IMR-90 (cell line): ENCODE data around the gene TTC39B. TPM values are rescaled to one million over a fixed set of nuclear protein-coding genes. Genes with fewer than 3 reads are reported as not detected.

Experiments used
- ATAC-seq: fragments of 200-7000 bp; cut with Tn5 transposase; 2 replicates; pipeline ENCODE4 v1.9.1; 2020; ENCODE audit warnings: low read depth, mild to moderate bottlenecking, moderate library complexity
- BruUV-seq: library from RNA; stranded (reverse); fragments of 400-500 nt; replicated peaks from 2 replicates; lab custom pipeline; 2021; lab: Mats Ljungman, UMichigan
- CTCF ChIA-PET: fragments of 300-600 bp; formaldehyde crosslinking; extraction: SDS; loops from one replicate; lab custom pipeline; 2021; ENCODE audit warnings: antibody characterized with exemption; lab: Yijun Ruan, JAX
- POLR2A ChIA-PET: fragments of 300-600 bp; sonication (Branson Sonifier 250); formaldehyde crosslinking; loops from one replicate; lab custom pipeline; 2022; ENCODE audit warnings: antibody characterized with exemption; ENCODE audit not compliant: unreplicated experiment; lab: Charles Lee
- DNase-seq: peaks from one replicate; pipeline ENCODE4 v3.0.0; 2013
- H2AFZ ChIP-seq: replicated peaks from 2 replicates; pipeline ENCODE3; 2013; ENCODE audit warnings: low read length, mild to moderate bottlenecking; ENCODE audit not compliant: poor library complexity
- H2AK5ac ChIP-seq: 2 replicates; pipeline ENCODE4 v1.6.1; 2013; ENCODE audit warnings: low read depth, low read length, inconsistent platforms
- H2AK9ac ChIP-seq: replicated peaks from 2 replicates; pipeline ENCODE3; 2013; ENCODE audit warnings: mild to moderate bottlenecking, low read depth, low read length, moderate library complexity; ENCODE audit not compliant: poor library complexity
- H2BK120ac ChIP-seq: 2 replicates; pipeline ENCODE4 v1.6.1; 2013; ENCODE audit warnings: low read depth, low read length, inconsistent platforms
- H2BK15ac ChIP-seq: 3 replicates; pipeline ENCODE4 v1.6.1; 2013; ENCODE audit warnings: low read depth, low read length, inconsistent platforms
- H2BK20ac ChIP-seq: 2 replicates; pipeline ENCODE4 v1.6.1; 2013; ENCODE audit warnings: low read depth, mild to moderate bottlenecking, inconsistent platforms, low read length, moderate library complexity
- H2BK5ac ChIP-seq: 2 replicates; pipeline ENCODE4 v1.6.1; 2013; ENCODE audit warnings: mild to moderate bottlenecking, low read depth, low read length, inconsistent platforms; ENCODE audit not compliant: poor library complexity, severe bottlenecking
- H3K14ac ChIP-seq: replicated peaks from 2 replicates; pipeline ENCODE4 v1.6.1; 2013; ENCODE audit warnings: low read depth, low read length, inconsistent platforms
- H3K18ac ChIP-seq: 2 replicates; pipeline ENCODE4 v1.6.1; 2013; ENCODE audit warnings: low read depth, low read length, control low read depth
- H3K23ac ChIP-seq: 2 replicates; pipeline ENCODE4 v1.6.1; 2013; ENCODE audit warnings: low read depth, low read length, inconsistent platforms
- H3K27ac ChIP-seq: 2 replicates; pipeline ENCODE4 v1.5.1; 2013; ENCODE audit warnings: mild to moderate bottlenecking, control low read depth, low read length; ENCODE audit not compliant: insufficient read depth
- H3K27me3 ChIP-seq: 2 replicates; pipeline ENCODE4 v1.6.1; 2013; ENCODE audit warnings: low read length; ENCODE audit not compliant: control insufficient read depth, insufficient read depth
- H3K36me3 ChIP-seq: 2 replicates; pipeline ENCODE4 v1.6.1; 2013; ENCODE audit warnings: low read length, mixed read lengths; ENCODE audit not compliant: control insufficient read depth, insufficient read depth
- H3K4ac ChIP-seq: 2 replicates; pipeline ENCODE4 v1.6.1; 2013; ENCODE audit warnings: low read depth, low read length, inconsistent platforms
- H3K4me1 ChIP-seq: 2 replicates; pipeline ENCODE4 v1.6.1; 2013; ENCODE audit warnings: low read length, mixed read lengths; ENCODE audit not compliant: control insufficient read depth, insufficient read depth
- H3K4me2 ChIP-seq: 2 replicates; pipeline ENCODE4 v1.6.1; 2013; ENCODE audit warnings: low read depth, mild to moderate bottlenecking, control low read depth, low read length, moderate library complexity
- H3K4me3 ChIP-seq: 2 replicates; pipeline ENCODE4 v1.5.1; 2013; ENCODE audit warnings: low read depth, mild to moderate bottlenecking, control low read depth, low read length, moderate library complexity; ENCODE audit not compliant: insufficient read depth
- H3K56ac ChIP-seq: 2 replicates; pipeline ENCODE4 v1.6.1; 2013; ENCODE audit warnings: low read length, inconsistent platforms; ENCODE audit not compliant: insufficient read depth; ENCODE audit errors: extremely low read depth
- H3K79me1 ChIP-seq, 2 experiments: 2 replicates each; pipeline ENCODE4 v1.6.1; 2013; ENCODE audit warnings: low read length in 2 of 2, inconsistent platforms in 1 of 2, low read depth in 1 of 2
- H3K9ac ChIP-seq: 2 replicates; pipeline ENCODE4 v1.6.1; 2013; ENCODE audit warnings: low read depth, low read length, control low read depth
- H3K9me1 ChIP-seq: 2 replicates; pipeline ENCODE4 v1.6.1; 2013; ENCODE audit warnings: low read length, inconsistent platforms; ENCODE audit not compliant: insufficient read depth
- H3K9me3 ChIP-seq: 2 replicates; pipeline ENCODE4 v1.6.1; 2013; ENCODE audit warnings: low read length; ENCODE audit not compliant: control insufficient read depth, insufficient read depth
- H4K20me1 ChIP-seq: 2 replicates; pipeline ENCODE4 v1.6.1; 2013; ENCODE audit warnings: low read length, inconsistent platforms; ENCODE audit not compliant: insufficient read depth
- H4K5ac ChIP-seq: 2 replicates; pipeline ENCODE4 v1.6.1; 2013; ENCODE audit warnings: mild to moderate bottlenecking, low read depth, low read length, control low read depth
- H4K8ac ChIP-seq, 2 experiments: 2 replicates each; pipeline ENCODE4 v1.6.1; 2013; ENCODE audit warnings: low read depth in 2 of 2, low read length in 2 of 2, control low read depth in 1 of 2, inconsistent platforms in 1 of 2
- H4K91ac ChIP-seq: 2 replicates; pipeline ENCODE4 v1.6.1; 2013; ENCODE audit warnings: low read depth, low read length, inconsistent platforms; ENCODE audit not compliant: insufficient read depth
- BHLHE40 ChIP-seq: fragments of 150-350 bp; IDR thresholded peaks from 2 replicates; pipeline ENCODE4 v1.6.1; 2016; ENCODE audit warnings: mild to moderate bottlenecking, low read depth, low read length
- CEBPB ChIP-seq: IDR thresholded peaks from 2 replicates; pipeline ENCODE4 v1.6.1; 2012; ENCODE audit warnings: low read depth, low read length, improper control_type of control experiment
- CHD1 ChIP-seq: IDR thresholded peaks from 2 replicates; pipeline ENCODE4 v1.6.1; 2012; ENCODE audit warnings: low read depth, low read length, improper control_type of control experiment
- CTCF ChIP-seq: conservative IDR thresholded peaks from 2 replicates; pipeline ENCODE4 v1.5.1; 2012; ENCODE audit warnings: mild to moderate bottlenecking, low read depth, low read length, improper control_type of control experiment
- ELK1 ChIP-seq: fragments of 150-350 bp; IDR thresholded peaks from 2 replicates; pipeline ENCODE4 v1.6.1; 2016; ENCODE audit warnings: low read depth, mild to moderate bottlenecking, low read length, moderate library complexity, borderline replicate concordance
- FOS ChIP-seq: fragments of 150-350 bp; IDR thresholded peaks from 2 replicates; pipeline ENCODE4 v1.6.1; 2016; ENCODE audit warnings: low read depth, low read length
- MAFK ChIP-seq: IDR thresholded peaks from 2 replicates; pipeline ENCODE4 v1.6.1; 2012; ENCODE audit warnings: low read depth, low read length, improper control_type of control experiment
- MAZ ChIP-seq: IDR thresholded peaks from 2 replicates; pipeline ENCODE4 v1.6.1; 2012; ENCODE audit warnings: low read depth, mild to moderate bottlenecking, low read length, improper control_type of control experiment, moderate library complexity, borderline replicate concordance
- MXI1 ChIP-seq: IDR thresholded peaks from 2 replicates; pipeline ENCODE4 v1.6.1; 2012; ENCODE audit warnings: low read depth, mild to moderate bottlenecking, low read length, moderate library complexity, borderline replicate concordance
- NFE2L2 ChIP-seq: fragments of 150-350 bp; IDR thresholded peaks from 2 replicates; pipeline ENCODE4 v1.6.1; 2016; ENCODE audit warnings: low read depth, mild to moderate bottlenecking, low read length
- POLR2A ChIP-seq: IDR thresholded peaks from 2 replicates; pipeline ENCODE4 v1.6.1; 2012; ENCODE audit warnings: mild to moderate bottlenecking, low read depth, low read length
- RAD21 ChIP-seq: IDR thresholded peaks from 2 replicates; pipeline ENCODE4 v1.6.1; 2012; ENCODE audit warnings: low read length, improper control_type of control experiment
- RCOR1 ChIP-seq: IDR thresholded peaks from 2 replicates; pipeline ENCODE4 v1.6.1; 2012; ENCODE audit warnings: mild to moderate bottlenecking, low read length, improper control_type of control experiment; ENCODE audit not compliant: insufficient replicate concordance
- RFX5 ChIP-seq: IDR thresholded peaks from 2 replicates; pipeline ENCODE4 v1.8.0; 2012; ENCODE audit warnings: low read depth, mild to moderate bottlenecking, low read length, moderate library complexity
- SMC3 ChIP-seq: fragments of 150-350 bp; IDR thresholded peaks from 2 replicates; pipeline ENCODE4 v1.6.1; 2016; ENCODE audit warnings: low read depth, mild to moderate bottlenecking, antibody characterized with exemption, low read length, moderate library complexity
- USF2 ChIP-seq: fragments of 150-350 bp; IDR thresholded peaks from 2 replicates; pipeline ENCODE4 v1.6.1; 2017; ENCODE audit warnings: mild to moderate bottlenecking, antibody characterized with exemption, low read length, low read depth
- WGBS, 2 experiments: methylation state at CpG; one replicate each; pipeline versions ENCODE4 v1.1.5 to v1.1.7; 2013; ENCODE audit warnings: missing lambda C conversion rate in 2 of 2; ENCODE audit not compliant: insufficient read length in 1 of 2; ENCODE audit errors: extremely low coverage in 2 of 2; 5-methylcytosine and 5-hydroxymethylcytosine counted together
- dilution Hi-C: fragments of 300-500 bp; cut with HindIII; formaldehyde crosslinking; loops from one replicate; pipeline ENCODE4 v1.14.3; 2018; ENCODE audit warnings: low sequenced_read_pairs; ENCODE audit not compliant: unreplicated experiment
- in situ Hi-C: fragments of 300-500 bp; cut with MboI; formaldehyde crosslinking; loops from 3 replicates; pipeline ENCODE4 v1.14.3; 2019; ENCODE audit warnings: low sequenced_read_pairs, inconsistent platforms, mixed read lengths
- intact Hi-C: fragments of 100-400 bp; cut with micrococcal nuclease; formaldehyde crosslinking; loops from 2 replicates; pipeline ENCODE4 v1.10.0; 2022
- polyA plus RNA-seq, 3 experiments: library from polyadenylated mRNA; depleted of rRNA; stranded (reverse); fragments of >200 nt; gene quantifications; 2 replicates each; pipeline ENCODE4 v1.2.3, GENCODE V29; 2012; ENCODE audit warnings: low replicate concordance in 1 of 3
- total RNA-seq: library from RNA; depleted of rRNA; stranded (reverse); fragments of >200 nt; gene quantifications from 2 replicates; pipeline ENCODE4 v1.2.3, GENCODE V29; 2012

Gene TTC39B
- total and polyA plus RNA-seq, 2 of the 4 experiments (the other 2 are of a cell fraction) = 2.5 to 12.2 TPM

GRCh38 chr9:15187589-15187988, 119.4 kb downstream of the TTC39B start:
- H3K14ac ChIP-seq = no peak overlapping the region
- H3K36me3 ChIP-seq = peaks cover 23% of the 10 kb centered on the region
- ATAC-seq (no peak), DNase-seq (no peak)
- no peaks in the 10 kb centered on the region for H4K20me1 ChIP-seq
- no peak overlapping the region for H3K9ac ChIP-seq
- H2BK5ac ChIP-seq = no peak overlapping the region
- no peak overlapping the region for H2BK120ac ChIP-seq
- no peak overlapping the region for H3K56ac ChIP-seq
- ChIA-PET CTCF (no interaction called here), POLR2A (no interaction called here)
- dilution Hi-C loops = no loop called here
- 0 out of 2 replicates have a peak, but pooled peaks cover 3% of the 10 kb centered on the region for H3K9me1 ChIP-seq
- no peak overlapping the region for H4K91ac ChIP-seq
- peaks cover 2% of the 10 kb centered on the region; the same call in 1 of the 2 replicates for H3K4me1 ChIP-seq
- H2BK15ac ChIP-seq = no peak overlapping the region
- no peak overlapping the region for H3K4ac ChIP-seq
- H4K8ac ChIP-seq = no peak overlapping the region
- no TSS peak for BruUV-seq
- H3K9me3 ChIP-seq = no peaks in the 10 kb centered on the region
- no peak overlapping the region for H3K18ac ChIP-seq
- no peak overlapping the region for H2AK9ac ChIP-seq
- no peak overlapping the region for H4K5ac ChIP-seq
- no peak overlapping the region for H2AFZ ChIP-seq
- no peaks in the 10 kb centered on the region for H3K27me3 ChIP-seq
- WGBS, 2 experiments = no CpG with 5 or more reads among the region's 1 CpG
- in situ Hi-C loops = no loop called here
- no peak overlapping the region for H3K23ac ChIP-seq
- H3K79me1 ChIP-seq = no peaks in the 10 kb centered on the region
- H3K4me2 ChIP-seq = no peak overlapping the region
- H3K4me3 ChIP-seq = no peak overlapping the region
- TF ChIP-seq RFX5 (no peak), ELK1 (no peak), SMC3 (no peak), CHD1 (no peak), MAZ (no peak), CTCF (no peak), MAFK (no peak), RAD21 (no peak), USF2 (no peak), RCOR1 (no peak), CEBPB (no peak), POLR2A (no peak), FOS (no peak), NFE2L2 (no peak), BHLHE40 (no peak), MXI1 (no peak)
- H2AK5ac ChIP-seq = no peak overlapping the region
- H3K27ac ChIP-seq = no peak overlapping the region
- no peak overlapping the region for H2BK20ac ChIP-seq
- intact Hi-C loops = no loop called here
